Left ventricle myocardium inferior (tissue), 1 donor: ENCODE measurements around the gene SAMD4A. TPM values are rescaled to one million over a fixed set of nuclear protein-coding genes. Genes with fewer than 3 reads are reported as not detected.
A peak's percentile ranks its signal among the peaks of the same experiment; 100 is the strongest.

ENCODE experiments used
- DNase-seq: peaks from one replicate; pipeline ENCODE4 v3.0.0-alpha.2; 2020
- H3K27ac ChIP-seq: fragments of 200-600 bp; replicated peaks from 2 replicates; pipeline ENCODE4 v1.8.0; 2021
- H3K27me3 ChIP-seq: fragments of 200-600 bp; 2 replicates; pipeline ENCODE4 v1.8.0; 2021; ENCODE audit warnings: low read depth
- H3K36me3 ChIP-seq: fragments of 200-600 bp; 2 replicates; pipeline ENCODE4 v1.8.0; 2021
- H3K4me1 ChIP-seq: fragments of 200-600 bp; 2 replicates; pipeline ENCODE4 v1.8.0; 2021
- H3K4me3 ChIP-seq: fragments of 200-600 bp; 2 replicates; pipeline ENCODE4 v1.8.0; 2021; ENCODE audit warnings: mild to moderate bottlenecking, moderate library complexity
- H3K9me3 ChIP-seq: fragments of 200-600 bp; replicated peaks from 2 replicates; pipeline ENCODE4 v1.8.0; 2021
- intact Hi-C: fragments of 100-400 bp; cut with micrococcal nuclease; formaldehyde crosslinking; loops from one replicate; pipeline ENCODE4 v1.11.0; 2022
- total RNA-seq: library from RNA; stranded (reverse); fragmentation: NEBNext Ultra II Directional; extraction: Animal tissue kit (Norgen Biotek cat#: 25700); gene quantifications from one replicate; pipeline ENCODE4 v1.2.1, GENCODE V29; 2021
- TF ChIP-seq, protein P1 (sequence below): fragments of 200-600 bp; IDR thresholded peaks from 2 replicates; pipeline ENCODE4 v1.8.0; 2021; ENCODE audit warnings: antibody characterized with exemption, mild to moderate bottlenecking, borderline replicate concordance
- donor health status: DM: no; HTN: yes; CAD: no; lungs with severe emphysema.

Gene SAMD4A
- total RNA-seq, 1 donor from 2014 or later, result 173 TPM

DNA sequence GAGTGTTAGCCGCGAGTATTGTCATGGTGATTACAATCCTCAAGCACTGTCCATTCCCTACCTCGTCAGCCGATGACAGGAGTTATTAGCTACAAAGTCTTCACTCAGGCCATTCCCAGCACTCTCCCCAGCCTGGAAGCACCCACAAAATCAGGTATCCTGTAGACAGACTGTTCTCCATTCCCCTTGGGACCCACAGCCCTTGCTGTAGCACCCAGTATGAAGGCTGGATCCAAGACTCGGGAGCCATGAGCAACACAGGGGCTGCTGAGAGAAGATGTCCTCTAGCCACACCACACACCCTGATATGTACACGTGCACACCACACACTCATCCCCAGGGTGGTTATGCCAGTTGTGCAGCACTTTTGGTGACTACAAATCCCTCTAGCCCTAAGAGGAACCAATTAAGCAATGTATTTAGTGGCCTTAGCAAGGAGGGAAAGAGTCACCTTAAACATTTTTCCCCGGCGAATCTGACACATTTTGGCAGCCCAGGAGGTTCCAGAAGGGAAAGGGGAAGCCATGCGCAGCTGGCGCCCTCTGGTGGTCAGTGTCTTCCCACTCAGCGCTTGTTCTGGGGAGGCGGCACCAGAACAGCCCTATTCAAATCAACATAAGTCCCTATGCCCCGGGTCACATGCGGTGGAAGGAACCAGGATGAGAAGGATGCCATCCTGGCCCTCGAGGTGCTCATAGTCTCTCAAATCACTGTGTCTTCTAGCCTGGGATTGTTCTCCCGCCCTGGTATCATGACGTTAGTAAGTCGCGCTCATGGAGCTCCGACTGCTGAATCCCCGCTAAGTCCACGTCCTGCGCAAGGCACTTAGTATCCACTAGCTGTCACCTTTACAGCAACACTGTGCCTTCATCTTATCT lies 238.8 kb downstream of the SAMD4A start:
- TF ChIP-seq, protein P1, sequence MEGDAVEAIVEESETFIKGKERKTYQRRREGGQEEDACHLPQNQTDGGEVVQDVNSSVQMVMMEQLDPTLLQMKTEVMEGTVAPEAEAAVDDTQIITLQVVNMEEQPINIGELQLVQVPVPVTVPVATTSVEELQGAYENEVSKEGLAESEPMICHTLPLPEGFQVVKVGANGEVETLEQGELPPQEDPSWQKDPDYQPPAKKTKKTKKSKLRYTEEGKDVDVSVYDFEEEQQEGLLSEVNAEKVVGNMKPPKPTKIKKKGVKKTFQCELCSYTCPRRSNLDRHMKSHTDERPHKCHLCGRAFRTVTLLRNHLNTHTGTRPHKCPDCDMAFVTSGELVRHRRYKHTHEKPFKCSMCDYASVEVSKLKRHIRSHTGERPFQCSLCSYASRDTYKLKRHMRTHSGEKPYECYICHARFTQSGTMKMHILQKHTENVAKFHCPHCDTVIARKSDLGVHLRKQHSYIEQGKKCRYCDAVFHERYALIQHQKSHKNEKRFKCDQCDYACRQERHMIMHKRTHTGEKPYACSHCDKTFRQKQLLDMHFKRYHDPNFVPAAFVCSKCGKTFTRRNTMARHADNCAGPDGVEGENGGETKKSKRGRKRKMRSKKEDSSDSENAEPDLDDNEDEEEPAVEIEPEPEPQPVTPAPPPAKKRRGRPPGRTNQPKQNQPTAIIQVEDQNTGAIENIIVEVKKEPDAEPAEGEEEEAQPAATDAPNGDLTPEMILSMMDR, result peak; percentile 98
- Histone ChIP-seq H3K36me3 (no peaks in the 10 kb centered on the region), H3K9me3 (no peaks in the 10 kb centered on the region), H3K27ac (no peak overlapping the region), H3K4me1 (peaks cover 13% of the 10 kb centered on the region), H3K27me3 (no peaks in the 10 kb centered on the region), H3K4me3 (peak overlapping the region; percentile 35)
- intact Hi-C loops, result no loop called here
- peak; percentile 80 for DNase-seq

DNA sequence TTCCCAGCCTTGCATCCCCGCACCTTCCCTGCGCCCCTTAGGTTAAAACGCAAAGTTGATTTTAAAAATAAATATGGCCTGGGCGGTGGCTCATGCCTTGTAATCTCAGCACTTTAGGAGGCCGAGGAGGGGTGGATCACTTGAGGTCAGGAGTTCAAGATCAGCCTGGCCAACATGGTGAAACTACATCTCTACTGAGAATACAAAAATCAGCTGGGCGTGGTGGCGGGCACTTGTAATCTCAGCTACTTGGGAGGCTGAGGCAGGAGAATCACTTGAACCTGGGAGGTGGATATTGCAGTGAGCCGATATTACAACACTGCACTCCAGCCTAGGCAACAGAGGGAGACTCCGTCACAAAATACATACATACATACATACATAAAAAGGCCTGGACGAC lies 239.7 kb downstream of the SAMD4A start:
- H3K27me3 ChIP-seq, result no peaks in the 10 kb centered on the region
- no peaks in the 10 kb centered on the region for H3K9me3 ChIP-seq
- peaks cover 13% of the 10 kb centered on the region for H3K4me1 ChIP-seq
- no peak overlapping the region for H3K27ac ChIP-seq
- no peak overlapping the region for H3K4me3 ChIP-seq
- no peaks in the 10 kb centered on the region for H3K36me3 ChIP-seq
- DNase-seq, result no peak
- intact Hi-C loops, result no loop called here
- TF ChIP-seq, protein P1, result no peak

DNA sequence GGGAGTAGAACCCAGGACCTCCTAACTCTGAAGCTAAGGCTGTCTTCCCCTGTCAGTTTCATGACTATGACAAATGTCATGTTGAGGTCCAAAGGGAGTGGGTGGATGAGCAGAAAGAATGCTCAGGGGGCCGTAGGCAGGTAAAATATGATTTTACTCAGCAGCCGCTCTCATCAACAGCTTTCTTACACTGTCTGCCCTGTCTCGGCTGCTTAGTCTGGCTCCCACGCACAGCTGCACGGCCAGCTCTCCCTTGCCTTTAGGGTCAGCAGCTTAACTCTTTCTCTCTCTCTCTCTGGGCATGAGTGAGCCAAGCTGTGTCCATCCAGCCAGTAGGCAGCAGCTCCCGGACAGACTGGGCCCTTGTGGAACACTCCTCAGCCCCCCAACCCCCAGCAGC lies 240.5 kb downstream of the SAMD4A start:
- intact Hi-C loops, result no loop called here
- no peak overlapping the region for H3K27ac ChIP-seq
- H3K36me3 ChIP-seq, result no peaks in the 10 kb centered on the region
- no peak for DNase-seq
- no peaks in the 10 kb centered on the region for H3K9me3 ChIP-seq
- no peak overlapping the region for H3K4me3 ChIP-seq
- TF ChIP-seq, protein P1, result no peak
- no peaks in the 10 kb centered on the region for H3K27me3 ChIP-seq
- H3K4me1 ChIP-seq, result peaks cover 13% of the 10 kb centered on the region

DNA sequence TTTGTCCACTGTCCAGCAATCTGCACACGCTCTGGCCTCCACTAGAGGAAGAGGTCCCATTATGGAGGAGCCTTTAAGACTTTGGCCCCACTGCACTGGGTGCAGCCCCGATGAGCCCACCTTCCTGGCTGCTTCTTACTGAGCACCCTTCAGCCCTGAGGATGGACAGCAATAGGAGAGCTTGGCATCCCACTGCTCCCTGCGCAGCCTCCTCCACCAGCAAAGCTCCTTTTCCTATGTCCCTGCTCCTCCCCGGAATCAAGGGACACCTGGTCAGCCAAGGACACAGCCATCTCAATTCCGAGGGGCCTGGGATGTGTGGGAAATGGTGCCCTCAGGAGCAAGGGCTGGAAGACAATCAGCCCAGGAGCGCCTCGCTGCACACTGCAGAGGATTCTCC lies 241.0 kb downstream of the SAMD4A start:
- intact Hi-C loops, result no loop called here
- Histone ChIP-seq H3K27me3 (no peaks in the 10 kb centered on the region), H3K4me3 (no peak overlapping the region), H3K36me3 (no peaks in the 10 kb centered on the region), H3K9me3 (no peaks in the 10 kb centered on the region), H3K27ac (no peak overlapping the region), H3K4me1 (peaks cover 13% of the 10 kb centered on the region)
- TF ChIP-seq, protein P1, result no peak
- DNase-seq, result no peak

DNA sequence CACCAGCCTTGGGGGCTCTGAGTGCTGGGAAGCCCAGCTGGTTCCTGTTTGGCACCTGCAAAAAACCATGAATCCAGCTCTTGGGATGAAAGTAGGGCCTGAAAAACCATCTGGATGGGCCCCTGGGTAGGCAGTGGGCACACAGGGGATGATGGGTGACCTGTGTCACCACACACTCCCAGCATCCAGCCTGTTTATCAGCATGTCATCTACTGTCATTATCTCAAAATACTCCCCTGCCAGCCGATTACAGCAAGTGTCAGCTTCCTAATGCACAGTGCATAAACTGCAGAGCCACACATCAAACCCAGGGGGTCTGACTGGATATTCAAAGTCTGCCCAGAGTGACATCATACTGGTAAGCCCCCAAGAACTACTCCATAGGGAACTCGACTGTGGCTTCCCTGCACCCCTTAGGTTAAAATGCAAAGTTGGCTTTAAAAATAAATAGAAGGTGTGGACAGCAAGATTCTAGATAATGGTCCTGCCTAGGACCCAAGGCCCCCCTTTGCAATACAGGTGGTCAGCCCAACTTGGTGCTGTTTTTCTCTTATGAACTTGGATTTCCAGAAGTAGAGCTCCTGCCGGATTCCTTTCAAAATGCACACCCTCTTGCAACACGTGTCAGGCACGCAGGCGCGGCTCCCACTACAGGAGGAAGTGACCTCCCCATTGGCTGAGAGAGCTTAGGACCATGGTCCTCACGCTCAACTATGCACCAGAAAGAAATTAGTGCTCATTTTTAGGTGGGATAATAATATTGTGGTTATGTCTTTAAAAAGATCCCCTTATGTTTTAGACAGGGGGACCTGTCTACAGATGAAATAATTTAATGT lies 241.6 kb downstream of the SAMD4A start:
- DNase-seq, result no peak
- TF ChIP-seq, protein P1, result no peak
- H3K4me1 ChIP-seq, result peaks cover 13% of the 10 kb centered on the region
- H3K27me3 ChIP-seq, result no peaks in the 10 kb centered on the region
- H3K27ac ChIP-seq, result no peak overlapping the region
- H3K36me3 ChIP-seq, result no peaks in the 10 kb centered on the region
- no peak overlapping the region for H3K4me3 ChIP-seq
- no peaks in the 10 kb centered on the region for H3K9me3 ChIP-seq
- intact Hi-C loops, result no loop called here
